IMR-90 (cell line): ENCODE measurements around the gene HBEGF.

ENCODE experiments used
- CEBPB ChIP-seq: IDR thresholded peaks from 2 replicates; pipeline ENCODE4 v1.6.1; 2012; ENCODE audit warnings: low read depth, low read length, improper control_type of control experiment
- FOS ChIP-seq: fragments of 150-350 bp; IDR thresholded peaks from 2 replicates; pipeline ENCODE4 v1.6.1; 2016; ENCODE audit warnings: low read depth, low read length
- MXI1 ChIP-seq: IDR thresholded peaks from 2 replicates; pipeline ENCODE4 v1.6.1; 2012; ENCODE audit warnings: low read depth, mild to moderate bottlenecking, low read length, moderate library complexity, borderline replicate concordance
- NFE2L2 ChIP-seq: fragments of 150-350 bp; IDR thresholded peaks from 2 replicates; pipeline ENCODE4 v1.6.1; 2016; ENCODE audit warnings: low read depth, mild to moderate bottlenecking, low read length
- POLR2A ChIP-seq: IDR thresholded peaks from 2 replicates; pipeline ENCODE4 v1.6.1; 2012; ENCODE audit warnings: mild to moderate bottlenecking, low read depth, low read length
- RAD21 ChIP-seq: IDR thresholded peaks from 2 replicates; pipeline ENCODE4 v1.6.1; 2012; ENCODE audit warnings: low read length, improper control_type of control experiment
- RCOR1 ChIP-seq: IDR thresholded peaks from 2 replicates; pipeline ENCODE4 v1.6.1; 2012; ENCODE audit warnings: mild to moderate bottlenecking, low read length, improper control_type of control experiment; ENCODE audit not compliant: insufficient replicate concordance
- RFX5 ChIP-seq: IDR thresholded peaks from 2 replicates; pipeline ENCODE4 v1.8.0; 2012; ENCODE audit warnings: low read depth, mild to moderate bottlenecking, low read length, moderate library complexity
- SMC3 ChIP-seq: fragments of 150-350 bp; IDR thresholded peaks from 2 replicates; pipeline ENCODE4 v1.6.1; 2016; ENCODE audit warnings: low read depth, mild to moderate bottlenecking, antibody characterized with exemption, low read length, moderate library complexity
- USF2 ChIP-seq: fragments of 150-350 bp; IDR thresholded peaks from 2 replicates; pipeline ENCODE4 v1.6.1; 2017; ENCODE audit warnings: mild to moderate bottlenecking, antibody characterized with exemption, low read length, low read depth
- TF ChIP-seq, protein P1 (sequence below): conservative IDR thresholded peaks from 2 replicates; pipeline ENCODE4 v1.5.1; 2012; ENCODE audit warnings: mild to moderate bottlenecking, low read depth, low read length, improper control_type of control experiment

DNA sequence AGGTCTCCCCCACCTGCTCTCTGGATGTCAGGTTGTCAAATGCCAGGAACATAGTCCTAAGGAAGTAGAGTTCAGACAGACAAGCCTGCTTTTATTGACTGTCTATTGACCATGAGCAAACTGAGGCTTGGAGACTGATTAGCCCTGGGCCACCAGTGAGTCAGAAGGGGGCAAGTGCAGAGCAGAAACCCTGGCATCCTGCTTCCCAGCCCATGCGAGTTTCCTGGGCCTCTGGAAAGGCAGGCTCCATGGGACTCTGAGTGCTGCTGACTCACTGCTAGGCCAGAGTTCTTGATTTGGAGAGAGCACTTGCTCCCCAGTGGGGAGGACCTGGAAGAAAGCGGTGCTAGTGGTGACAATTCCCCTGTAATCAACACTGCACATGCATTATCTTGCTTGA lies 2.8 kb upstream of the HBEGF start:
- TF ChIP-seq, protein P1, sequence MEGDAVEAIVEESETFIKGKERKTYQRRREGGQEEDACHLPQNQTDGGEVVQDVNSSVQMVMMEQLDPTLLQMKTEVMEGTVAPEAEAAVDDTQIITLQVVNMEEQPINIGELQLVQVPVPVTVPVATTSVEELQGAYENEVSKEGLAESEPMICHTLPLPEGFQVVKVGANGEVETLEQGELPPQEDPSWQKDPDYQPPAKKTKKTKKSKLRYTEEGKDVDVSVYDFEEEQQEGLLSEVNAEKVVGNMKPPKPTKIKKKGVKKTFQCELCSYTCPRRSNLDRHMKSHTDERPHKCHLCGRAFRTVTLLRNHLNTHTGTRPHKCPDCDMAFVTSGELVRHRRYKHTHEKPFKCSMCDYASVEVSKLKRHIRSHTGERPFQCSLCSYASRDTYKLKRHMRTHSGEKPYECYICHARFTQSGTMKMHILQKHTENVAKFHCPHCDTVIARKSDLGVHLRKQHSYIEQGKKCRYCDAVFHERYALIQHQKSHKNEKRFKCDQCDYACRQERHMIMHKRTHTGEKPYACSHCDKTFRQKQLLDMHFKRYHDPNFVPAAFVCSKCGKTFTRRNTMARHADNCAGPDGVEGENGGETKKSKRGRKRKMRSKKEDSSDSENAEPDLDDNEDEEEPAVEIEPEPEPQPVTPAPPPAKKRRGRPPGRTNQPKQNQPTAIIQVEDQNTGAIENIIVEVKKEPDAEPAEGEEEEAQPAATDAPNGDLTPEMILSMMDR: no peak
- TF ChIP-seq POLR2A (no peak), FOS (no peak), RFX5 (no peak), RAD21 (no peak), SMC3 (no peak), CEBPB (no peak), MXI1 (no peak), RCOR1 (no peak), USF2 (no peak), NFE2L2 (no peak)
